Occipital lobe (tissue), 3 donors: ENCODE data around the gene DAO. TPM values are rescaled to one million over a fixed set of nuclear protein-coding genes. Genes with fewer than 3 reads are reported as not detected.

Experiments used
- DNase-seq: peaks from one replicate; lab custom pipeline; 2025; lab: John Stamatoyannopoulos, UW
- small RNA-seq: library from RNA; depleted of rRNA; stranded (forward); fragments of <200 nt; gene quantifications from one replicate; pipeline ENCODE3, GENCODE V24; 2014
- total RNA-seq: library from RNA; depleted of rRNA; stranded (reverse); fragments of >200 nt; gene quantifications from one replicate; pipeline ENCODE4 v1.2.3, GENCODE V29; 2014

The DAO gene
- total RNA-seq, 1 donor from 2014 or later: not detected

- no peak for DNase-seq
Measured at GRCh38 chr12:108918206-108918605, 38.3 kb downstream of the DAO start.

GRCh38 chr12:108918960-108919642 lies 39.2 kb downstream of the DAO start:
- no peak for DNase-seq

GRCh38 chr12:108921946-108922345 lies 42.1 kb downstream of the DAO start:
- no peak for DNase-seq

GRCh38 chr12:108922918-108923317 lies 43.0 kb downstream of the DAO start:
- no peak for DNase-seq

GRCh38 chr12:108928695-108929094 lies 48.8 kb downstream of the DAO start:
- no peak for DNase-seq

GRCh38 chr12:108930155-108930554 lies 50.3 kb downstream of the DAO start:
- DNase-seq: no peak

GRCh38 chr12:108930756-108931155 lies 50.9 kb downstream of the DAO start:
- no peak for DNase-seq

- no peak for DNase-seq
Measured at GRCh38 chr12:108933949-108934348, 54.1 kb downstream of the DAO start.

- no peak for DNase-seq
Measured at GRCh38 chr12:108935159-108935763, 55.4 kb downstream of the DAO start.

GRCh38 chr12:108938247-108938924 lies 58.5 kb downstream of the DAO start:
- no peak for DNase-seq

GRCh38 chr12:108939594-108939993 lies 59.7 kb downstream of the DAO start:
- DNase-seq: no peak

- DNase-seq: no peak
Measured at GRCh38 chr12:108940138-108940537, 60.2 kb downstream of the DAO start.

GRCh38 chr12:108947097-108947496 lies 67.2 kb downstream of the DAO start:
- no peak for DNase-seq

GRCh38 chr12:108948367-108948766 lies 68.5 kb downstream of the DAO start:
- no peak for DNase-seq

- no peak for DNase-seq
Measured at GRCh38 chr12:108949976-108950375, 70.1 kb downstream of the DAO start.

Small RNAs within 50 kb of the gene (small RNA-seq; reads per million reads assigned to genes)
- gene MIR619: not detected
- not detected for gene RNU6-361P

Other genes starting within 250 kb of the DAO start
- 2.0 TPM for gene SELPLG, start 246.2 kb upstream of the DAO start, total RNA-seq
- gene CORO1C, start 148.6 kb upstream of the DAO start, total RNA-seq: 166 TPM
- gene SSH1, start 22.5 kb upstream of the DAO start, total RNA-seq: 7.5 TPM
- 30.9 TPM for gene SVOP, start 141.0 kb downstream of the DAO start, total RNA-seq
- 17.6 TPM for gene USP30, start 172.5 kb downstream of the DAO start, total RNA-seq
- 25.1 TPM for gene ALKBH2, start 213.4 kb downstream of the DAO start, total RNA-seq
- 26.8 TPM for gene UNG, start 217.5 kb downstream of the DAO start, total RNA-seq
- gene ACACB, start 236.5 kb downstream of the DAO start, total RNA-seq: 3.4 TPM